Stimulated activated CD4-positive, alpha-beta T cell treated with anti-CD3 and anti-CD28 coated beads, Interleukin-1b, Interleukin-23, amount 100 ng/mL, for 24 hours (primary cell): Measurements from ENCODE around the gene KLHDC4.
"Not testable (repeated sequence)": the region's sequence is repeated elsewhere in the genome, so short reads cannot be mapped to it uniquely, and the experiment has no call there.

ENCODE experiments used
- DNase-seq, 4 experiments: peaks; one replicate each; pipeline ENCODE4 v3.0.0-alpha.2; 2020; ENCODE audit warnings: low read depth in 4 of 4, low spot score in 1 of 4

Gene KLHDC4

GRCh38 chr16:87721622-87722585 lies 43.9 kb downstream of the KLHDC4 start:
- DNase-seq = no peak

DNA sequence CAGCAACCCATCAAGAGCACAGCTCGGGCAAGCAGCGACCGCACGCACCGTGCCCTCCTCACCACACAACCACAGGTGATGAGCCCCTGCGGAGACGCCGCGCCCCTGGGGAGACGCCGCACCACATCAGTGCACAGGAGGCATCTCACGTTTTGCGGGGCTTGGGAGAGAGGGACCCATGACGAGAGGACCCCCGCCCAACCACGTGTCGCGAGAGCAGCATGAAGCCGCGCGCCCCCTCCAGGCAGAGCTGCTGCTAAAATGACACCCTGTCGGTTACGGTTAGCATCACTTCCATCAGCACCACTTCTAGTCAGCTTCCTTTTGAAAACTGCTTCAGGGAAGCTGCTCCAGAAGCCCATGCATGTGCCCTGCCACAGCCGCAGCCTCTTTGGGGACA lies 45.3 kb downstream of the KLHDC4 start:
- DNase-seq = no peak

DNA sequence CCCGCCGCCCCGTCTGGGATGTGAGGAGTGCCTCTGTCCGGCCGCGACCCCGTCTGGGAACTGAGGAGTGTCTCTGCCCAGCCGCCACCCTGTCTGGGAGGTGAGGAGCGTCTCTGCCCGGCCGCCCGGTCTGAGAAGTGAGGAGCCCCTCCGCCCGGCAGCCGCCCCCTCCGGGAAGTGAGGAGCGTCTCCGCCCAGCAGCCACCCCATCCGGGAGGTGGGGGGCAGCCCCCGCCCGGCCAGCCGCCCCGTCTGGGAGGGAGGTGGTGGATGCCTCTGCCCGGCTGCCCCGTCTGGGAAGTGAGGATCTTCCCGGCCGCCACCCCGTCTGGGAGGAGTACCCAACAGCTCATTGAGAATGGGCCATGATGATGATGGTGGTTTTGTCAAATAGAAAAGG lies 47.0 kb downstream of the KLHDC4 start:
- not testable (repeated sequence) for DNase-seq

DNA sequence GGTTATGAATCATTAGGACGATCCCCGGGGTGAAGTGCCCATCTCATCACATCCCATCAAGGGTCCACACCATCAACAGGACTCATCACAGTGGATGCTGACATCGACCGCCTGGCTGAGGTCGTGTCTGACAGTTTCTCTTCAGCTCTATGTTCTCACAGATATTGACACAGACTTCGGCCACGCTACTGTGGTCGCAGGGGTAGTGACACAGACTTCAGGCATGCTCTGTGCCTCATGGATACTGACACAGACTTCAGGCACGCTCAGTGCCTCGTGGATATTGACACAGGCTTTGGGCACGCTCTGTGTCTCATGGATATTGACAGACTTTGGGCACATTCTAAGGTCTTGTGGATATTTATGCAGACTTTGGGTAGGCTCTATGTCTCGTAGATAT lies 50.1 kb downstream of the KLHDC4 start:
- DNase-seq = no peak

GRCh38 chr16:87715231-87715630 lies 50.6 kb downstream of the KLHDC4 start:
- DNase-seq = no peak

DNA sequence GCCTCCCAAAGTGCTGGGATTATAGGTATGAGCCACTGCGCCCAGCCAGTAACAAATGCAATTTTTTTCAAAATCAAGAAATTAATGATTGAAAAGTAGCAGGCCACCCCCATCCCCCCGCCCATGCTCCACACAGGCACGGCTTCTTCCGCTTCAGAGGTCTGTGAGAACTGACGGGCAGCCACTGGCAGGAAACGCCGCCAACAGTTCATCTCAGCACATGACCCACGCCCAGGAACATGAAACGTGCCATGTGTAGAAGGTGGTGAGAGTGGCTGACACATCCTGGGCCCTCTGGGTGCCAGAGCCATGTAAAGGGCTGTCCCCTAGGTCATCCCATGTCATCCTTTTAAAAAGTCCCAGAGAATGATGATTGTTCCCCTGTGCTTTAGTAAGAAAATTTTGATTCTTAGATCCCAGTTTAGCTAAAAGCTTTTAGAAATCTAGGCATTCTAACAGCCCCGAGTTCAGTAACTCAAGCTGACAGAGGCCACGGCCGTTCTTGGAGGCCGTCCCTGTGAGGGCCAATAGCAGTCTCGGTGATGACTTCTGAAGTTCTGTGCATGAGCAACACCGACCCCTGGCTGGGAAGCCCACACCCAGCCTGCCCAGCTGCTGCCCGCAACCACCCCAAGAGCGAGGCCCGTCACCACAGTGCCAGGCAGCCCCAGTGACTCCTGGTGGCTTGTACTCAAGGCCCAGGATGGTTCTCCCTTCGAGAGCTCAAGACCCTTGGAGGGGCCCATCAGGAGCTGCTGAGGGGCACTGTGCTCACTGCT lies 52.1 kb downstream of the KLHDC4 start:
- DNase-seq = peak in 3 of 4 experiments; percentile 20 to 39 (median 35)

DNA sequence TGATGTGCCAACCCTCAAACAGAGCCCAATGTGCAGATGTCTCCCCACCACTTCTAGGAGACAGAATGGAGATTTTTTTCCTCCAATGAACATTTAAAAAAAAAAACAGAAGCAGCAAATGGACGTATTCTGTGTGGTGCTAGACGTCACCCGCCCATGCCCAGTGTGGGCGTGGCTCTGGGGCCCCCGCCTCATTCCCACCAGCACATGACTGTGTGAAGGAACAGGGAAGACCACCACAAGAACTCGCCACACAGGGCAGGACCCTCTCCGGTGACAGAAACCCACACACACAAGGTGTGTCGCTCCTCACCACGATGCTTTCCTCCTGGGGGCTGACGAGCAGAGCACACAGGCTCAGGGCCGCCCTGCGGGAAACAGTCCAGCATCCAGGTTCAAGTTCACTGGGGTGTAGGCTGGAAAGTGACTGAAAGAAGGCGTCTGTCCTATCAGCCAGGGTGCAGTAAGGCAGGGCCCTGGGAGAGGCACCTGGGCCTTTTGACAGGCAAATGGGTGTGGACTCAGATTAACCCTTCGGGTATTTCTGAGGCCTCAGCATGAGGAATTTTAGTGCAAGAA lies 53.5 kb downstream of the KLHDC4 start:
- no peak for DNase-seq

- no peak for DNase-seq
Observed at GRCh38 chr16:87710887-87711286, 54.9 kb downstream of the KLHDC4 start.

DNA sequence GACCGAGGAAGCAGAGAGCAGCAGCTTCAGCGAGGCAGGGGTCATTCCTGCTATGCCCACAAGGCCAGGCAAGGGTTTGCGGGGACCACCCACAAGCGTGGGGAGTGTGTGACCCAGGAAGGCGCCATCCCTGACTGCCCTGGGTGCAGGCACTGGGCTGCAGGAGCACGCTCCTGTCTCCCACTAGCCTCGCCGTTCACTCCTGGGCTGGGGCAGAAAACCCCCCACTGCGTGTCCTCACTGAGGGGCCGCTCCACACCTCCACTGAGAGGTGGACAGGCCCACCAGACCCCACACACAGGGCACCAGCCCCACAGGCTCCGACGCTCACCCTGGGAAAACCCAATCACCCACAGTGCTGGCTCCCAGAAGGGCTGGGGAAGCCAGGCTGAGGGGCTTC lies 56.1 kb downstream of the KLHDC4 start:
- DNase-seq = no peak

DNA sequence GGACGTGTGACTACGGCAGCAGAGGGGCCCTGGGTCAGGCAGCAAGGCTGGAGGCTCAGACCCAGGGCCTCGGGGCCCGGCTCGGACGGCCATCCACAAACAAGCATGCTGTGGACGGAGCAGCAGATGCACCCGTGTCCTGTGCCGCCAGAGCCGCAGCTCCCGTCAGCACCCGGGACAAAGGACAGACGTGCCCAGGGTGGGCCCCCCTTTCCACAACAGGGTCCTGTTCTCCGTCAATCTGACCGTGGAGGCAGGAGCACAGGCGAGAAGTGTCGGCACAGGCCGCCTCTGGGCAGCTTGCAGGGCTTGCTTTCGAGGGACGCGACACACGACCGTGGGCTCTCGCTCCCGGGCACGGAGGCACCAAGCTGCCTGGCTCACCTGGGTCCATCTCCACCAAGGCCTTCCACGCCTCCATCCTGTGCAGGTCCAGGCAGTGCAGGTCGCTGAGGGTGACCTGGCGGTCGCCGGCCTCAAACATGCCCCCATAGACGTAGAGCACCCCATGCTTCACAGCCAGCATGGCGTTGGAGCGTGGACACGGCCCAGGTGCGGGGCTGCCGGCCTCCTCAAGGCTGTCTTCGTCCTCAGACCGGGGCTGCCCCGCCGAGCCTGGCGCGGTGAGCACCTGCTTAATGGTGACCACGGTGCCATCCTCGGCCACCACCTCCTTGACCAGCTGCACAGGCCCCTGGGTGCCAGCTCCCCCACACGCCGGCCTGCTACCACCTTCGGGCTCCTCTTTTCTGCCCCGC lies 56.7 kb downstream of the KLHDC4 start:
- no peak for DNase-seq

- no peak for DNase-seq
Observed at GRCh38 chr16:87707714-87708580, 57.8 kb downstream of the KLHDC4 start.

GRCh38 chr16:87707097-87707496 lies 58.7 kb downstream of the KLHDC4 start:
- DNase-seq = no peak

DNA sequence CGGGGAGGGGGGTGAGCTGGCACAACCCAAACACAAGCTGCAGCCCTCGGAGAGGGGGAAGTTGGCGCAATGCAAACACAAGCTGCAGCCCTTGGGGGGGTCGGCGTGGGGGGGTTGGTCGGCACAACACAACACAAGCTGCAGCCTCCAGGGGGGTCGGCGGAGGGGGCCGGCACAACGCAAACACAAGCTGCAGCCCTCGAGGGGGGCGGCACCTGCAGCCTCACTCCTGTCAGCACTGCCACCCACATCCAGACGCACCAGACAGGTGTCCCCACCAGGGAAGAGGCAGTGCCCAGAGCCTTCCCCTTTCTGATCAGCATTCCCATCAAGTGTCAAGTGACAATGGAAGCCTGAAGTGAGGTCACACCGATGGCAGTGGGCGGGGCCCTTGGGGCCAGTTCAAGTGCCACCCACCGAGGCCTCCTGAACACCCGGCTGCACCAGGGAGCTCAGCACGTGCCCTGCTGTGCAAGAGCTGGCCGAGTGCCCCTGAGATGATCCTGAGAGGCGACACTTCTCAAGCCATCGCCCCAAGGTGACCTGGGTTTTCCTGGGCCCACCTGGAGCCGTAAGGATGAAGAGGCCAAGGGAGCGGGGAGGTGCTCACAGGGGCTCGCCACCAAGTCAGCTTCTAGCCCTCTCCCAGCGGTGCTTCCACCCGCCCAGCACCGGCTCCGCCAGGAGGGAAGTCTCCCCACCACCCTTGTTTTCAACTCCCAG lies 59.3 kb downstream of the KLHDC4 start:
- no peak for DNase-seq

DNA sequence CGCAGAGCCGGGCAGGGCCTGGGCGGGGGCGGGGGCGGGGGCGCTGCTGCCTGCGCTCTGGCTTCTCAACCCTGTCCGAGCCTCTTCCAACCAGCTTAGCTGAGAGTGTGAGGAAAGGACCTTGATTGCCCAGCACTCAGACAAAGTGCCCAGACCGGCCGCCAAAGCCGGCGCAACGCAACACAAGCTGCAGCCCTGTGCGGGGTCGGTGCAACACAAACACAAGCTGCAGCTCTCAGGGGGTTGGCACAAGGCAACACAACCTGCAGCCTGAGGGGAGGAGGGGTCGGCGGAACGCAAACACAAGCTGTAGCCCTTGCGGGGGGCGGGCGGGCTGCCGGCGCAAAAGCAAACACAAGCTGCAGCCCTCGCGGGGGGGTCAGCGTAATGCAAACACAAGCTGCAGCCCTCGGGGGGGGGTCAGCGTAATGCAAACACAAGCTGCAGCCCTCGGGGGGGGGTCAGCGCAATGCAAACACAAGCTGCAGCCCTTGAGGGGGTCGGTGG lies 60.0 kb downstream of the KLHDC4 start:
- no peak for DNase-seq

DNA sequence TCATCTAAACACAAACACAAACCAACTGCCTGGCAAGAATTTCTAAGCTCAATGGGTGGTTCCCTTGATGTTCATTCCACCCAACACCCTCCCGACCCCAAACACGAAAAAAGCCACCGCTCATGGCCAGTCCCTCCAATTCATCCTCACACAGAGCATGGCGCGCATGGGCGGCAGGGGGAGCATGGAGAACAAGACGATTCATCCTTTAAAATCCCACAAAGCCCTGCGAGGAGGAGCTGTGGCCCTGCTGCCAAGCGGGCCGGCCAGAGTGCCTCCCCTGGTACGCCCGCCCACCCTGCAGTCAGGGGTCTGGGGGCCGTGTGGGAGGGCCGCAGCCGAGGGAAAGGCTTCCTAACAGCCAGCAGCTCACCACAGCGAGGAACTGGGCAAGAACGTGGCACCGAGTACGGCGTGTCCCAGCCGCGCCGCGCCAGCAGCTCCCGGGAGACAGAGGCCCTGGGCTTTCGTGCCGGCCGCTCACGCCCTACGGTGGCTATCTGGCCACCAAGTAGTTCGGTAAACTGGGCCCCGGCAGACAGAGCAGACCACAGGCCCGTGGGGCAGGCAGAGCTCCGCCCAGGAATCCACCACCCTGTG lies 60.9 kb downstream of the KLHDC4 start:
- DNase-seq = no peak

DNA sequence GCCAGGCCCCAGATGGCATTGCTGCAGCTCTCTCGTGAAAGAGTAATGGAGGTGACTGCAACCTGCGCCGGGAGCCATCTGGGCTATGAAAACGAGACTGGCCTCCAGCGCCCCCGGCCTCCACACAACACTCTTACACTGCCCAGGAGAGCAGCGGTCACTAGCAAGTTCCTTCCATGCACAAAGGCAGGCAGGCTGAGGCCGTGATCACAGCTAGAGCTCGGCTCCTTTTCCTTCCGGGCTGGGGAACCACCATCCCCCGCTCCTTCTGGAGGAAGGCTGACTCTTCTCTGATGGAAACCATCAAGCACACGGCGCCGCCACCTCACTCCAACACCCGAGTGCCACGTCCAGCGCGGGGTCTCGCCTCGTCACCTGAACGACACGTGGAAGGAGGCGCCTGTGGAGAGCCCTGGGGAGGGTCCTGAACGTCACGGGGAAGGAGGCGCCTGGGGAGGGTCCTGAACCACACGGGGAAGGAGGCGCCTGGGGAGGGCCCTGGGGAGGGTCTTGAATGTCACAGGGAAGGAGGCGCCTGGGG lies 61.9 kb downstream of the KLHDC4 start:
- DNase-seq = no peak

DNA sequence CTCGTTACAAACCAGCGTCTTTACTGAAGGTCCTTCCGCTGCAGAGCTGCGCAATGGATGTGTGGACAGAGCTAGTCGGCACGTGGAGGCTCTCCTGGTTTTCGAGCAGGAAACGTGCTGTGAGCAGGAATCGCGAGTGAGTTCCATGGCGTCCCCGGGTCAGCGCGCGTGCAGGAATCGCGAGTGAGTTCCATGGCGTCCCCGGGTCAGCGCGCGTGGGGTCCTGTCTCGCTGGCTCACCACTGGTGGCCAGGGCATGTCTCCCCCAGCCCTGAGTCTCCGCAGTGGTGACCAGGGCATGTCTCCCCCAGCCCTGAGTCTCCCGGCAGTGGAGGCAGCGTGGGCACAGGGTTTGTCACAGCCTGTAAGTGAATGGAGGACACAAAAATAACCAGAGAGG lies 62.7 kb downstream of the KLHDC4 start:
- DNase-seq = no peak

GRCh38 chr16:87702325-87702811 lies 63.4 kb downstream of the KLHDC4 start:
- peak in 1 of 4 experiments; percentile 32 for DNase-seq
